ENCODE data around the gene APCDD1.

Gene APCDD1

GRCh38 chr18:10475654-10476291, 21.3 kb downstream of the APCDD1 start:
- H3K4me1 ChIP-seq (ENCODE audit: low read length) = peaks cover 11% of the 10 kb centered on the region
- no peak overlapping the region for H3K4me2 ChIP-seq (ENCODE audit: low read length)
- no peaks in the 10 kb centered on the region for H3K79me2 ChIP-seq (ENCODE audit: low read length)
- H3K27ac ChIP-seq (ENCODE audit: low read length) = no peak overlapping the region
- no peak overlapping the region for H2AFZ ChIP-seq (ENCODE audit: low read depth, low read length)
- H3K4me3 ChIP-seq (ENCODE audit: low read length) = no peak overlapping the region
- no peaks in the 10 kb centered on the region for H4K20me1 ChIP-seq (ENCODE audit: insufficient read depth, low read length)
- no peaks in the 10 kb centered on the region for H3K36me3 ChIP-seq (replicated peaks; ENCODE audit: low read depth, low read length)
- peaks cover 11% of the 10 kb centered on the region; the same call in 1 of the 2 replicates for H3K27me3 ChIP-seq (ENCODE audit: low read depth, low read length)
- TF ChIP-seq EZH2phosphoT487 (IDR thresholded peaks at IDR 0.05; ENCODE audit: low read depth) (no peak), CTCF (IDR thresholded peaks at IDR 0.05; ENCODE audit: low read depth, low read length) (no peak)
- no peaks in the 10 kb centered on the region for H3K9me3 ChIP-seq (ENCODE audit: insufficient read depth, low read length)
- H3K9ac ChIP-seq (ENCODE audit: low read length) = no peak overlapping the region

GRCh38 chr18:10476338-10476791, 21.9 kb downstream of the APCDD1 start:
- no peaks in the 10 kb centered on the region for H3K79me2 ChIP-seq (ENCODE audit: low read length)
- no peak overlapping the region for H2AFZ ChIP-seq (ENCODE audit: low read depth, low read length)
- TF ChIP-seq CTCF (IDR thresholded peaks at IDR 0.05; ENCODE audit: low read depth, low read length) (no peak), EZH2phosphoT487 (IDR thresholded peaks at IDR 0.05; ENCODE audit: low read depth) (no peak)
- no peaks in the 10 kb centered on the region for H4K20me1 ChIP-seq (ENCODE audit: insufficient read depth, low read length)
- peaks cover 11% of the 10 kb centered on the region; the same call in 1 of the 2 replicates for H3K27me3 ChIP-seq (ENCODE audit: low read depth, low read length)
- no peaks in the 10 kb centered on the region for H3K36me3 ChIP-seq (replicated peaks; ENCODE audit: low read depth, low read length)
- H3K4me3 ChIP-seq (ENCODE audit: low read length) = no peak overlapping the region
- H3K4me2 ChIP-seq (ENCODE audit: low read length) = no peak overlapping the region
- H3K27ac ChIP-seq (ENCODE audit: low read length) = no peak overlapping the region
- no peaks in the 10 kb centered on the region for H3K9me3 ChIP-seq (ENCODE audit: insufficient read depth, low read length)
- peaks cover 11% of the 10 kb centered on the region for H3K4me1 ChIP-seq (ENCODE audit: low read length)
- no peak overlapping the region for H3K9ac ChIP-seq (ENCODE audit: low read length)

- H3K4me3 ChIP-seq (ENCODE audit: low read length) = no peak overlapping the region
Measured at GRCh38 chr18:10477121-10477862, 22.9 kb downstream of the APCDD1 start.

GRCh38 chr18:10477863-10478260, 23.4 kb downstream of the APCDD1 start:
- Histone ChIP-seq H3K9me3 (ENCODE audit: insufficient read depth, low read length) (no peaks in the 10 kb centered on the region), H3K4me2 (ENCODE audit: low read length) (no peak overlapping the region), H3K4me1 (ENCODE audit: low read length) (peaks cover 11% of the 10 kb centered on the region), H2AFZ (ENCODE audit: low read depth, low read length) (no peak overlapping the region), H3K4me3 (ENCODE audit: low read length) (no peak overlapping the region), H4K20me1 (ENCODE audit: insufficient read depth, low read length) (no peaks in the 10 kb centered on the region), H3K27ac (ENCODE audit: low read length) (no peak overlapping the region), H3K27me3 (ENCODE audit: low read depth, low read length) (peaks cover 11% of the 10 kb centered on the region; the same call in 1 of the 2 replicates), H3K79me2 (ENCODE audit: low read length) (no peaks in the 10 kb centered on the region), H3K9ac (ENCODE audit: low read length) (no peak overlapping the region), H3K36me3 (replicated peaks; ENCODE audit: low read depth, low read length) (no peaks in the 10 kb centered on the region)
- TF ChIP-seq EZH2phosphoT487 (IDR thresholded peaks at IDR 0.05; ENCODE audit: low read depth) (no peak), CTCF (IDR thresholded peaks at IDR 0.05; ENCODE audit: low read depth, low read length) (no peak)

More at GRCh38 chr18:10477121-10477862, 22.9 kb downstream of the APCDD1 start:
- Histone ChIP-seq H3K79me2 (ENCODE audit: low read length) (no peaks in the 10 kb centered on the region), H2AFZ (ENCODE audit: low read depth, low read length) (no peak overlapping the region), H3K27me3 (ENCODE audit: low read depth, low read length) (peaks cover 11% of the 10 kb centered on the region; the same call in 1 of the 2 replicates), H3K27ac (ENCODE audit: low read length) (no peak overlapping the region), H3K9ac (ENCODE audit: low read length) (no peak overlapping the region), H3K4me2 (ENCODE audit: low read length) (no peak overlapping the region), H3K4me1 (ENCODE audit: low read length) (peaks cover 11% of the 10 kb centered on the region), H4K20me1 (ENCODE audit: insufficient read depth, low read length) (no peaks in the 10 kb centered on the region), H3K36me3 (replicated peaks; ENCODE audit: low read depth, low read length) (no peaks in the 10 kb centered on the region), H3K9me3 (ENCODE audit: insufficient read depth, low read length) (no peaks in the 10 kb centered on the region)
- TF ChIP-seq EZH2phosphoT487 (IDR thresholded peaks at IDR 0.05; ENCODE audit: low read depth) = no peak
